ENCODE results near the gene FZD4. TPM values are rescaled to one million over a fixed set of nuclear protein-coding genes. Genes with fewer than 3 reads are reported as not detected.

The FZD4 gene
- total and polyA plus RNA-seq, 10 of the 15 experiments (the other 5 are each of a cell fraction or from before 2014, with no cell fraction given) = under 0.01 to 0.13 (median 0.01) TPM; not detected in 6

DNA sequence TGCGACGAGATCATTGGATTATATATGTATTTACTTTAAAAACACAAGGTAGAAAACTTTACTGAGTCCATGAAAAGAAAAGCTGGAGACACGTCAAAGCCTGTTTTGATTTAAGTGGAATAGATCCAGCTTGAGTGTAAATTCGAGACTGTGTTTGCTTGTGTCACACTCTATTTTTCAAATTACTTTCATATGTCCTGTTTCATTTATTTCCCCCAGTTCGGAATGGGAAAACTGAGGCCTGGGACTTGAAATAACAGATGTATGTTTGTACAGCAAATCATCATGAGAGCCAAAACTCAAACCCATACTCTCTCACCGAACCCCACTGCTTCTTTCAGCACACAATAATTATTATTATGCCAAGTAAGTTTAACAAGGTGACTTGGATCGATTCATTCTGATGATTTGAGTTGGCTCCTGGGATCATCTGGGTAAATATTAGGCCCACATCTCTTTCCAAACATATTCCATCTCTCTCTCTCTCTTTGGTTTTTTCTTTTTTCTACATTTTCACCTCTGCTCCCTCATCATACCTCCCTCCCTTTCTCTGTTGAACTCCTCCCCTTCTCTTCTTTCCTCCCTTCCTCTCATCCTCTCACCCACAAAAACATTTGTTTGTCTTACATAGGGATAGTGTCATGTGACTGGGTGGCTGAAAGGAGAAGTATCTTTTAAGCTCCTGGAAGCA lies 21.2 kb downstream of the FZD4 start (continued):
- TF ChIP-seq, protein P1, sequence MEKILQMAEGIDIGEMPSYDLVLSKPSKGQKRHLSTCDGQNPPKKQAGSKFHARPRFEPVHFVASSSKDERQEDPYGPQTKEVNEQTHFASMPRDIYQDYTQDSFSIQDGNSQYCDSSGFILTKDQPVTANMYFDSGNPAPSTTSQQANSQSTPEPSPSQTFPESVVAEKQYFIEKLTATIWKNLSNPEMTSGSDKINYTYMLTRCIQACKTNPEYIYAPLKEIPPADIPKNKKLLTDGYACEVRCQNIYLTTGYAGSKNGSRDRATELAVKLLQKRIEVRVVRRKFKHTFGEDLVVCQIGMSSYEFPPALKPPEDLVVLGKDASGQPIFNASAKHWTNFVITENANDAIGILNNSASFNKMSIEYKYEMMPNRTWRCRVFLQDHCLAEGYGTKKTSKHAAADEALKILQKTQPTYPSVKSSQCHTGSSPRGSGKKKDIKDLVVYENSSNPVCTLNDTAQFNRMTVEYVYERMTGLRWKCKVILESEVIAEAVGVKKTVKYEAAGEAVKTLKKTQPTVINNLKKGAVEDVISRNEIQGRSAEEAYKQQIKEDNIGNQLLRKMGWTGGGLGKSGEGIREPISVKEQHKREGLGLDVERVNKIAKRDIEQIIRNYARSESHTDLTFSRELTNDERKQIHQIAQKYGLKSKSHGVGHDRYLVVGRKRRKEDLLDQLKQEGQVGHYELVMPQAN (conservative IDR thresholded peaks at IDR 0.05) = no peak

DNA sequence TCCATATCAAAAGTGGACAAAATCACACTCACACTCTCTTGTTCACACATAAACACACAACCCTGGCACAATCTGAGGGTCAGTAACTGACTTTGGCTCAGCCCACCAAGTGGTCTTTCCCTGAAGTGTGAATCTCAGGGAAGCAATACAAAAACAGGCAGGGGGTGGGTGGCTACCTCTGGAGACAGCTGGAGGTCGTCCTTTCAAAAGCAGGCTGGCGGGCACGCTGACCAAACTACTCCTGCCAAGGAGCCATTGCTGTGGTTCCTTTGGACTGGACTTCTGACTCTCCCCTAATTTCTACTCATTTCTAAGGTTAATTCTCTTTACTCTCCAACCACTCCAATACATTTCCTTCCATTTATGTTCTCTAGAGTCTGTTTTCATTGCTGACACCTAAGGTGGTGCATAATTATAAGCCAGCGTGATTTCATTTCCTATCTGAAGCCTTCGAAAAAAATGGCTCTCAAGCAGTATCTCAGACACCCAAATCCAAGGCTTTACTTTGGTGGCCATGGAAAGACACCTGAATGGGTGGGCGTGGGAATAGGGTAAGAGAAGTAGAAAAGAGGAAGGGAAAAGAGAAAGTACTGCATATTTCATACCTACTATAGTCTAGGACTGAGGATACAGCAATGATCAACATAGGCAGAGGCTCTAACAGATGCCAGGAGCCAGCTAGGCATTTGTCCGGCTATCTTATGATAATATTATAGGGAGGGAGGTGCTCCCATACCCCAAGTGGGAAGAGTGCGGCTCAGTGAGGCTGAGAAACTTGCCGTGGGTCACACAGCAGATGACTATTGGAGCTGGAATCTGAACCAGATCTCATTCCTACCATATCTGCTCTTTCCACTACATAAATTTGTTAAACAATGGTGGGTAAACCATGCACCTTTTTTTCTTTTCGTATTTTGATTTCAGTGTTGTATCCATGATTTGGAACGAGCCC lies 22.0 kb downstream of the FZD4 start:
- in situ Hi-C loops (cut with MboI) = no loop called here
- Histone ChIP-seq H3K36me3 (ENCODE audit: control insufficient read depth in 2 of 2, insufficient read depth in 2 of 2, low read length in 1 of 2) (no peaks in the 10 kb centered on the region), H3K4me3 (no peak overlapping the region), H3K9me3 (replicated peaks; ENCODE audit: control insufficient read depth, insufficient read depth, low read length) (no peaks in the 10 kb centered on the region), H3K79me2 (ENCODE audit: control insufficient read depth, insufficient read depth, low read length) (no peaks in the 10 kb centered on the region), H3K27me3 (replicated peaks in 1 of 2; ENCODE audit: control insufficient read depth in 2 of 2, insufficient read depth in 2 of 2, low read length in 1 of 2) (no peaks in the 10 kb centered on the region), H3K27ac (ENCODE audit: control insufficient read depth, insufficient read depth) (no peak overlapping the region), H3K4me2 (ENCODE audit: control insufficient read depth, insufficient read depth) (no peak overlapping the region), H3K4me1 (ENCODE audit: control insufficient read depth, insufficient read depth, low read length) (no peaks in the 10 kb centered on the region), H4K20me1 (ENCODE audit: control insufficient read depth, insufficient read depth) (no peaks in the 10 kb centered on the region), H3K9ac (ENCODE audit: control insufficient read depth, insufficient read depth, low read length) (no peak overlapping the region), H2AFZ (ENCODE audit: control insufficient read depth, low read depth, low read length) (no peak overlapping the region)
- DNase-seq (ENCODE audit: low read depth, low spot score) (no peak), FAIRE-seq (no peak), ATAC-seq (no peak)
- ChIA-PET RAD21 (ENCODE audit: unreplicated experiment) (interaction anchor here (1.4 kb wide), 1 partner anchor 488 kb away, joined by 4 read pairs; no protein-coding TSS in a partner anchor), POLR2A (no interaction called here), SMC1A (ENCODE audit: uncharacterized antibody, unreplicated experiment) (no interaction called here), CTCF (interaction anchor here (0.7 to 2.1 kb wide), 5 partner anchors 13 to 488 kb away, joined by 3 to 8 read pairs (median 3); no protein-coding TSS in a partner anchor)
- TF ChIP-seq, protein P2, sequence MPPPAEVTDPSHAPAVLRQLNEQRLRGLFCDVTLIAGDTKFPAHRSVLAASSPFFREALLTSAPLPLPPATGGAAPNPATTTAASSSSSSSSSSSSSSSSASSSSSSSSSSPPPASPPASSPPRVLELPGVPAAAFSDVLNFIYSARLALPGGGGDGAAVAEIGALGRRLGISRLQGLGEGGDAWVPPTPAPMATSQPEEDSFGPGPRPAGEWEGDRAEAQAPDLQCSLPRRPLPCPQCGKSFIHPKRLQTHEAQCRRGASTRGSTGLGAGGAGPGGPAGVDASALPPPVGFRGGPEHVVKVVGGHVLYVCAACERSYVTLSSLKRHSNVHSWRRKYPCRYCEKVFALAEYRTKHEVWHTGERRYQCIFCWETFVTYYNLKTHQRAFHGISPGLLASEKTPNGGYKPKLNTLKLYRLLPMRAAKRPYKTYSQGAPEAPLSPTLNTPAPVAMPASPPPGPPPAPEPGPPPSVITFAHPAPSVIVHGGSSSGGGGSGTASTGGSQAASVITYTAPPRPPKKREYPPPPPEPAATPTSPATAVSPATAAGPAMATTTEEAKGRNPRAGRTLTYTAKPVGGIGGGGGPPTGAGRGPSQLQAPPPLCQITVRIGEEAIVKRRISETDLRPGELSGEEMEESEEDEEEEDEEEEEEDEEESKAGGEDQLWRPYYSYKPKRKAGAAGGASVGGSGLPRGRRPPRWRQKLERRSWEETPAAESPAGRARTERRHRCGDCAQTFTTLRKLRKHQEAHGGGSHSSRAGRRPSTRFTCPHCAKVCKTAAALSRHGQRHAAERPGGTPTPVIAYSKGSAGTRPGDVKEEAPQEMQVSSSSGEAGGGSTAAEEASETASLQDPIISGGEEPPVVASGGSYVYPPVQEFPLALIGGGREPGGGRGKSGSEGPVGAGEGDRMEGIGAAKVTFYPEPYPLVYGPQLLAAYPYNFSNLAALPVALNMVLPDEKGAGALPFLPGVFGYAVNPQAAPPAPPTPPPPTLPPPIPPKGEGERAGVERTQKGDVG (CRISPR knock-in tag; IDR thresholded peaks at IDR 0.05) = no peak
- no peak for TF ChIP-seq TCF7 (IDR thresholded peaks at IDR 0.05; ENCODE audit: borderline replicate concordance)
- WGBS (ENCODE audit: insufficient coverage, insufficient replicate concordance, low lambda C conversion rate, missing lambda C conversion rate) = 33% methylated on average over 11 of the region's 11 CpGs
- no TSS peak for BruUV-seq (replicated peaks)
- intact Hi-C loops (cut with micrococcal nuclease; ENCODE audit: unreplicated experiment) = no loop called here

Measured in GM12878 (cell line).